Measurements from ENCODE around the gene ETS1.

- TF ChIP-seq CTCF (IDR thresholded peaks at IDR 0.05; ENCODE audit: insufficient read depth, low read length) (no peak), POLR2AphosphoS5 (IDR thresholded peaks at IDR 0.05; ENCODE audit: low read depth) (no peak), SPI1 (IDR thresholded peaks at IDR 0.05; ENCODE audit: borderline replicate concordance, low read depth) (no peak), REST (IDR thresholded peaks at IDR 0.05; ENCODE audit: insufficient replicate concordance, low read depth) (no peak)
These were observed 81.0 kb downstream of the ETS1 start for GRCh38 chr11:128506356-128506755.

All from HL-60 (cell line).